ENCODE results near the gene VTI1A. TPM values are rescaled to one million over a fixed set of nuclear protein-coding genes. Genes with fewer than 3 reads are reported as not detected.
A peak's percentile ranks its signal among the peaks of the same experiment; 100 is the strongest.

Gene VTI1A
- total and polyA plus RNA-seq, 9 donors, result 8.8 to 23.5 (median 13.4) TPM

- no peak for DNase-seq
- H3K9me3 ChIP-seq (replicated peaks; ENCODE audit: control insufficient read depth, low read depth, low read length), result no peaks in the 10 kb centered on the region
- WGBS (ENCODE audit: insufficient coverage), result 63% methylated on average over 1 of the region's 4 CpGs
- H3K27ac ChIP-seq (ENCODE audit: low read length), result peak overlapping the region; percentile 65
- H3K4me1 ChIP-seq (ENCODE audit: control insufficient read depth, insufficient read depth, low read length), result peaks cover 19% of the 10 kb centered on the region
- H3K27me3 ChIP-seq (ENCODE audit: control insufficient read depth, insufficient read depth, low read length), result no peaks in the 10 kb centered on the region
- no peak overlapping the region for H3K4me3 ChIP-seq (ENCODE audit: low read length)
- H3K36me3 ChIP-seq (ENCODE audit: control insufficient read depth, insufficient read depth, low read length), result peaks cover 10% of the 10 kb centered on the region
Observed at GRCh38 chr10:112816033-112816430, 369.0 kb downstream of the VTI1A start.

GRCh38 chr10:112816891-112817290 lies 369.9 kb downstream of the VTI1A start:
- no peaks in the 10 kb centered on the region for H3K27me3 ChIP-seq (ENCODE audit: control insufficient read depth, insufficient read depth, low read length)
- DNase-seq, result peak; percentile 60
- H3K36me3 ChIP-seq (ENCODE audit: control insufficient read depth, insufficient read depth, low read length), result peaks cover 13% of the 10 kb centered on the region
- no peaks in the 10 kb centered on the region for H3K9me3 ChIP-seq (replicated peaks; ENCODE audit: control insufficient read depth, low read depth, low read length)
- peak overlapping the region; percentile 65 for H3K27ac ChIP-seq (ENCODE audit: low read length)
- H3K4me1 ChIP-seq (ENCODE audit: control insufficient read depth, insufficient read depth, low read length), result peaks cover 13% of the 10 kb centered on the region
- 44% methylated on average over 12 of the region's 13 CpGs for WGBS (ENCODE audit: insufficient coverage)
- no peak overlapping the region for H3K4me3 ChIP-seq (ENCODE audit: low read length)

GRCh38 chr10:112817981-112818777 lies 371.2 kb downstream of the VTI1A start:
- 77% methylated on average over 7 of the region's 14 CpGs for WGBS (ENCODE audit: insufficient coverage)
- H3K9me3 ChIP-seq (replicated peaks; ENCODE audit: control insufficient read depth, low read depth, low read length), result no peaks in the 10 kb centered on the region
- H3K27ac ChIP-seq (ENCODE audit: low read length), result no peak overlapping the region
- no peak for DNase-seq
- H3K36me3 ChIP-seq (ENCODE audit: control insufficient read depth, insufficient read depth, low read length), result peaks cover 13% of the 10 kb centered on the region
- H3K4me1 ChIP-seq (ENCODE audit: control insufficient read depth, insufficient read depth, low read length), result peaks cover 2% of the 10 kb centered on the region
- H3K4me3 ChIP-seq (ENCODE audit: low read length), result no peak overlapping the region
- no peaks in the 10 kb centered on the region for H3K27me3 ChIP-seq (ENCODE audit: control insufficient read depth, insufficient read depth, low read length)

GRCh38 chr10:112819231-112819630 lies 372.2 kb downstream of the VTI1A start:
- 87% methylated on average over 5 of the region's 7 CpGs for WGBS (ENCODE audit: insufficient coverage)

GRCh38 chr10:112820320-112820719 lies 373.3 kb downstream of the VTI1A start:
- Histone ChIP-seq H3K9me3 (replicated peaks; ENCODE audit: control insufficient read depth, low read depth, low read length) (no peaks in the 10 kb centered on the region), H3K36me3 (ENCODE audit: control insufficient read depth, insufficient read depth, low read length) (peaks cover 9% of the 10 kb centered on the region), H3K4me3 (ENCODE audit: low read length) (no peak overlapping the region), H3K27ac (ENCODE audit: low read length) (no peak overlapping the region), H3K4me1 (ENCODE audit: control insufficient read depth, insufficient read depth, low read length) (peaks cover 2% of the 10 kb centered on the region), H3K27me3 (ENCODE audit: control insufficient read depth, insufficient read depth, low read length) (no peaks in the 10 kb centered on the region)
- DNase-seq, result no peak
- 91% methylated on average over 1 of the region's 1 CpG for WGBS (ENCODE audit: insufficient coverage)

More at GRCh38 chr10:112819231-112819630, 372.2 kb downstream of the VTI1A start:
- no peak overlapping the region for H3K27ac ChIP-seq (ENCODE audit: low read length)
- H3K36me3 ChIP-seq (ENCODE audit: control insufficient read depth, insufficient read depth, low read length), result peaks cover 13% of the 10 kb centered on the region
- H3K4me3 ChIP-seq (ENCODE audit: low read length), result no peak overlapping the region
- H3K9me3 ChIP-seq (replicated peaks; ENCODE audit: control insufficient read depth, low read depth, low read length), result no peaks in the 10 kb centered on the region
- DNase-seq, result no peak
- H3K4me1 ChIP-seq (ENCODE audit: control insufficient read depth, insufficient read depth, low read length), result peaks cover 2% of the 10 kb centered on the region
- H3K27me3 ChIP-seq (ENCODE audit: control insufficient read depth, insufficient read depth, low read length), result no peaks in the 10 kb centered on the region

GRCh38 chr10:112821038-112821437 lies 374.0 kb downstream of the VTI1A start:
- Histone ChIP-seq H3K4me3 (ENCODE audit: low read length) (no peak overlapping the region), H3K4me1 (ENCODE audit: control insufficient read depth, insufficient read depth, low read length) (peaks cover 2% of the 10 kb centered on the region), H3K27ac (ENCODE audit: low read length) (no peak overlapping the region), H3K36me3 (ENCODE audit: control insufficient read depth, insufficient read depth, low read length) (peaks cover 6% of the 10 kb centered on the region), H3K27me3 (ENCODE audit: control insufficient read depth, insufficient read depth, low read length) (no peaks in the 10 kb centered on the region), H3K9me3 (replicated peaks; ENCODE audit: control insufficient read depth, low read depth, low read length) (no peaks in the 10 kb centered on the region)
- no peak for DNase-seq
- WGBS (ENCODE audit: insufficient coverage), result 97% methylated on average over 15 of the region's 19 CpGs

GRCh38 chr10:112821663-112822062 lies 374.6 kb downstream of the VTI1A start:
- Histone ChIP-seq H3K27ac (ENCODE audit: low read length) (no peak overlapping the region), H3K9me3 (replicated peaks; ENCODE audit: control insufficient read depth, low read depth, low read length) (no peaks in the 10 kb centered on the region), H3K4me3 (ENCODE audit: low read length) (no peak overlapping the region), H3K4me1 (ENCODE audit: control insufficient read depth, insufficient read depth, low read length) (no peaks in the 10 kb centered on the region), H3K27me3 (ENCODE audit: control insufficient read depth, insufficient read depth, low read length) (no peaks in the 10 kb centered on the region), H3K36me3 (ENCODE audit: control insufficient read depth, insufficient read depth, low read length) (peaks cover 6% of the 10 kb centered on the region)
- no peak for DNase-seq
- 70% methylated on average over 5 of the region's 7 CpGs for WGBS (ENCODE audit: insufficient coverage)

- no peak overlapping the region for H3K27ac ChIP-seq (ENCODE audit: low read length)
- DNase-seq, result no peak
- H3K36me3 ChIP-seq (ENCODE audit: control insufficient read depth, insufficient read depth, low read length), result peaks cover 6% of the 10 kb centered on the region
- WGBS (ENCODE audit: insufficient coverage), result 64% methylated on average over 2 of the region's 5 CpGs
- no peaks in the 10 kb centered on the region for H3K4me1 ChIP-seq (ENCODE audit: control insufficient read depth, insufficient read depth, low read length)
- H3K9me3 ChIP-seq (replicated peaks; ENCODE audit: control insufficient read depth, low read depth, low read length), result no peaks in the 10 kb centered on the region
- no peaks in the 10 kb centered on the region for H3K27me3 ChIP-seq (ENCODE audit: control insufficient read depth, insufficient read depth, low read length)
- H3K4me3 ChIP-seq (ENCODE audit: low read length), result no peak overlapping the region
Observed at GRCh38 chr10:112823007-112823406, 376.0 kb downstream of the VTI1A start.

GRCh38 chr10:112823604-112824003 lies 376.6 kb downstream of the VTI1A start:
- no peaks in the 10 kb centered on the region for H3K27me3 ChIP-seq (ENCODE audit: control insufficient read depth, insufficient read depth, low read length)
- no peaks in the 10 kb centered on the region for H3K9me3 ChIP-seq (replicated peaks; ENCODE audit: control insufficient read depth, low read depth, low read length)
- H3K36me3 ChIP-seq (ENCODE audit: control insufficient read depth, insufficient read depth, low read length), result peaks cover 6% of the 10 kb centered on the region
- no peaks in the 10 kb centered on the region for H3K4me1 ChIP-seq (ENCODE audit: control insufficient read depth, insufficient read depth, low read length)
- WGBS (ENCODE audit: insufficient coverage), result 76% methylated on average over 6 of the region's 7 CpGs
- H3K4me3 ChIP-seq (ENCODE audit: low read length), result no peak overlapping the region
- H3K27ac ChIP-seq (ENCODE audit: low read length), result no peak overlapping the region
- no peak for DNase-seq

GRCh38 chr10:112826018-112826697 lies 379.1 kb downstream of the VTI1A start:
- no peak overlapping the region for H3K27ac ChIP-seq (ENCODE audit: low read length)
- no peak overlapping the region for H3K4me3 ChIP-seq (ENCODE audit: low read length)
- no peaks in the 10 kb centered on the region for H3K27me3 ChIP-seq (ENCODE audit: control insufficient read depth, insufficient read depth, low read length)
- H3K4me1 ChIP-seq (ENCODE audit: control insufficient read depth, insufficient read depth, low read length), result no peaks in the 10 kb centered on the region
- H3K9me3 ChIP-seq (replicated peaks; ENCODE audit: control insufficient read depth, low read depth, low read length), result no peaks in the 10 kb centered on the region
- peaks cover 5% of the 10 kb centered on the region for H3K36me3 ChIP-seq (ENCODE audit: control insufficient read depth, insufficient read depth, low read length)
- DNase-seq, result no peak
- 89% methylated on average over 6 of the region's 7 CpGs for WGBS (ENCODE audit: insufficient coverage)
